Epithelial cell of esophagus (primary cell): ENCODE measurements around the gene HIPK2.

ENCODE experiments used
- DNase-seq: peaks from one replicate; pipeline ENCODE4 v3.0.0; 2010; ENCODE audit warnings: low read depth
- H3K4me3 ChIP-seq: 2 replicates; pipeline ENCODE4 v1.5.1; 2011; ENCODE audit warnings: mild to moderate bottlenecking, low read length, control low read depth
- TF ChIP-seq, protein P1 (sequence below): IDR thresholded peaks from 2 replicates; pipeline ENCODE4 v1.5.1; 2011; ENCODE audit warnings: low read depth, mild to moderate bottlenecking, low read length, control low read depth, inconsistent platforms; ENCODE audit not compliant: insufficient read depth; ENCODE audit errors: missing control alignments

HIPK2 gene

DNA sequence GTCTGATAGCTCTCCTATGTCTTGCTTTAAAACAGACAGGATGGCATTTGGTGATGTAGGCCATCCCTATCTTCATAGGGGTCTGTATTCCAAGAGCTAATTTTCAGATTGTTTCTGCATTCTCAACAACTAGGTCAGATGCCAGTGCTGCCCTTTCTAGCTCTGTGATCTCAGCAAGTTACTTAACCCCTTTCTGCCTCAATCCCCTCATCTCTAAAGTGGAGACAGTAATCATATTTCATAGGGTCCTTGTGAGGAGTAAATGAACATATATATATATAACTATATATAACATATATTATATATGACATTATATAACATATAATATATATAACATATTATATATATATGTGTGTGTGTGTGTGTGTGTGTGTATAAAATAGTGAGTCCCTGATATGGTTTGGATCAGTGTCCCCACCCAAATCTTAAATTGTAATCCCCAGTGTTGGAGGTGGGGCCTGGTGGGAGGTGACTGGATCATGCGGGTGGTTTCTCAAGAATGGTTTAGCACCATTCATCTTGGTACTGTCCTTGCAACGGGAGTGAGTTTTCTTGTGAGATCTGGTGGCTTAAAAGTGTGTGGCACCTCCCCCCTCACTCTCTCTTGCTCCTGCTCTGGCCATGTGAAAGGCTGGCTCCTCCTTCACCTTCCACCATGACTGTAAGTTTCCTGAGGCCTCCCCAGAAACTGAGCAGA lies 45.2 kb downstream of the HIPK2 start:
- no peak overlapping the region for H3K4me3 ChIP-seq
- no peak for DNase-seq
- TF ChIP-seq, protein P1, sequence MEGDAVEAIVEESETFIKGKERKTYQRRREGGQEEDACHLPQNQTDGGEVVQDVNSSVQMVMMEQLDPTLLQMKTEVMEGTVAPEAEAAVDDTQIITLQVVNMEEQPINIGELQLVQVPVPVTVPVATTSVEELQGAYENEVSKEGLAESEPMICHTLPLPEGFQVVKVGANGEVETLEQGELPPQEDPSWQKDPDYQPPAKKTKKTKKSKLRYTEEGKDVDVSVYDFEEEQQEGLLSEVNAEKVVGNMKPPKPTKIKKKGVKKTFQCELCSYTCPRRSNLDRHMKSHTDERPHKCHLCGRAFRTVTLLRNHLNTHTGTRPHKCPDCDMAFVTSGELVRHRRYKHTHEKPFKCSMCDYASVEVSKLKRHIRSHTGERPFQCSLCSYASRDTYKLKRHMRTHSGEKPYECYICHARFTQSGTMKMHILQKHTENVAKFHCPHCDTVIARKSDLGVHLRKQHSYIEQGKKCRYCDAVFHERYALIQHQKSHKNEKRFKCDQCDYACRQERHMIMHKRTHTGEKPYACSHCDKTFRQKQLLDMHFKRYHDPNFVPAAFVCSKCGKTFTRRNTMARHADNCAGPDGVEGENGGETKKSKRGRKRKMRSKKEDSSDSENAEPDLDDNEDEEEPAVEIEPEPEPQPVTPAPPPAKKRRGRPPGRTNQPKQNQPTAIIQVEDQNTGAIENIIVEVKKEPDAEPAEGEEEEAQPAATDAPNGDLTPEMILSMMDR = no peak

DNA sequence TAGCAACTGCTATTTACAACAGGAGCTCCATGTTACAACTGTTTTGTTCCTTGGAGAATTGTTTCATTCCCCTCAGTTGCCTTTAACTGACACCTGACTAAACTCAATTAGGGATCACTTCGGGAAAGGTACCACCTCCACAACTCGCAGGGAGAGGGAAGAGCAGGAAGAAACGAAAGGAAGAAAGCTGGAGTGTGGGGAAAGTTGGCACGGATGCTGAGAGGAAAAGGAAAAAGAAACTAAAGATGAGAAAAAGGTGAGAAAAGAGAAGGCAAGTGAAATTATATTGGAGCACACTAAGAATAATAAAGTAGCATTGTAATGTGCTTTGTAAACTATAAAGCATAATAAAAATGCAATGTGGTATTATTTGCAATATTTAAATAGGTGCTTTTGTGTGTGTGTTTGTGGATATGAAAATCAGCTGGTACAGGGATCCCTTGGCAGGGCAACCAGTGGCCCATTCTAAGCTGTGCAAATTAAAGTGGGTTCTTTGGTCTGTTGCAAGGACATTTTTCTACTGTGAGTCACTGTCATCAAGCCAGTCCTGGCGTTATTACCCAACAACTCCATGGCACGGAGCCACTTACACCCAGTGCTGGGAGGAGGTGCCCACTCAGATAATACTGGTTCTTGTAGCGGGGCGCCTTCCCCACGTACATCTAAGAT lies 45.9 kb downstream of the HIPK2 start:
- H3K4me3 ChIP-seq = peak overlapping the region; percentile 2
- DNase-seq = peak; percentile 95
- TF ChIP-seq, protein P1 = no peak

DNA sequence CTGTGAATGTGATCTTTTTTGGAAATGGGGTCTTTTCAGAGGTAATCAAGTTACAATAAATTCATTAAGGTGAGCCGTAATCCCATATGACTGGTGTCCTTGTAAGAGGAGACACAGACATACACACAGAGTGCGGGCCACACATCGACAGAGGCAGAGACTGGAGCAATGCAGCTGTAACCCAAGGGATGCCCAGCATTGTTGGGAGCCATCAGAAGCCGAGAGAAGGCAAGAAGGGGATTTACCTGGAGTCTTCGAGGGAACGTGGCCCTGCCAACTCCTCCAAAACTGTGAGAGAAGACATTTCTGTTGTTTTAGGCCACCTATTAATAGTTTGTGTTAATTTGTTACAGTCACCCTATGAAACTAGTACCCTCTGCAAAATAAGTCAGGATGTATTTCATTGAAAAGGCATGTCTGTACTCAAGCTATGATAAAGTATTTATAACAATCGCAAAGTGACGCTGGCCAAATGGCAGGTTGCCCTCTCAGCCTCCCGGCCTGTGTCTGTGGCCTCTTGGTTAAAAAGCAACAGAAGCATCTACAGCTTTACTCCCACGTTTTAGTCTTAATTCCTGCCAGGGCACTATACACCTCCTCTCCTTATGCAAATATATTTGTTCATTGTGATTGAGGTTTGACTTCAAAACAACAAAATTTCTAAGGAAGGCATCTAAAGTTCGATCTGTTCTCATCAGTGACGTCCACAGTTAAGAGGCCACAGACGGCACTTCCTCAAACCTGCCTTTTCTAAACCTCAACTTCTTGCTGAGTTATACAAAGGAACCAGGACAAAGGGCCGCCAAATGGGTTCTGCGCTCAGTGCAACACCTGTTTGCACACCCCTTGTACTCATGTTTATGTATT lies 46.8 kb downstream of the HIPK2 start:
- DNase-seq = no peak

DNA sequence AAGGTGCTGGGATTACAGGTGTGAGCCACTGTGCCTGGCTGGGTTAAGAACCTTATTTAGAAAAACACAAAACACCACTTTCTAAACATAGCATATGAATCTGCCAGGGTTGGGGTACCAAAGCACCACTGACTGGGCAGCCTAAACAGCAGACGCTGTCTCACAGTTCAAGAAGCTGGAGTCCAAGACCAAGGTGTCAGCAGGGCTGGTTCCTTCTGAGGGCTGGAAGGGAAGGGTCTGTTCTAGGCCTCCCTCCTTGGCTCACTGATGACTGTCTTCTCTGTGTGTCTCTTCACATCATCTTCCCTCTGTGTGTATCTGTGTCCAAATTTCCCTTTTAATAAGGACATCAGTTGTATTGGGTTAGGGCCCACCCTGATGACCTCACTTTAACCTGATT lies 49.6 kb downstream of the HIPK2 start:
- TF ChIP-seq, protein P1 = no peak
- no peak overlapping the region for H3K4me3 ChIP-seq
- DNase-seq = no peak

More for the DNA sequence above, 46.8 kb downstream of the HIPK2 start:
- TF ChIP-seq, protein P1 = no peak
- no peak overlapping the region for H3K4me3 ChIP-seq

DNA sequence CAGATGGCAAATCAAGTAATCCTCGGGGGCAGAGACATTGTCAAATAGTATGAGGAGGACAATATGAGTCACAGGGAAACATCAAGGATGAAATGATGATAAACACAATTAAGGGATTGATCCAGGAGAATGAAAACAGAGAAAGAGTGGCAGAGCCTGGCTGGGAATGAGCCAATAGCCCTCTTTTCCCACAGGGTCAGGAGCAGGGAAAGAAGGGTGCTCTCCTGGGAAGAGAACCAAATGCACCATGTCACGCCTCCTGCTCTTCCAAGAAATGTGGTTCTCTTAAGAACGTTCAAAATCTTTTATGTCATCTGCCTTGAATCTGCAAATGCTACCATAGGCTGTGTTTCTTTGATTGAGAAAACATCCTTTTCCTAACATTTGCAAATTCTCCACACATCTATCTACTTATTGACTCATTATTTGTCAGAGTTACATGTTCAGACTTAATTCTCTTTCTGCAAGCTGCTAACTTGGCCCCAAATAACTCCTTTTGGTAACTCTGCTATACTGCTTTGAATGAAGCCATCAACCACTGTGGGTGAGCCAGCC lies 50.6 kb downstream of the HIPK2 start:
- TF ChIP-seq, protein P1 = no peak
- H3K4me3 ChIP-seq = no peak overlapping the region
- DNase-seq = peak; percentile 89

DNA sequence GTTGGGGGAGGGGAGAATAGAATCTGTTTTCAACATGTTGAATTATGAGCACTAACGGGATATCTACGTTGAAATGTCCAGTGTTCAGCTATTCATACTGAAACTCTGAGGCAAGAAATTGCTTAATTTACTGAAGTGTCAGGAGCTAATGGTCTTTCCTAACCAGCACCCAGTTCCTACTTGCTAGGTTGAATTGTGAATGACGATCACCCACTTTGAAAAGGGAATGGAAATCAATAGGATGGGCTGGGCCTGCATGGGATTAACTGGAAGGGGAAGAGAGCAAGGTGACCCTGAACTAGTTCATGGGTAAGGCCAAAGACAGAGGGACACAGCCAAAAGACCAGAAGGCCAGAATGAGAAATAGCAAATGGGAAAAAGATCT lies 51.3 kb downstream of the HIPK2 start:
- DNase-seq = peak; percentile 32
- no peak overlapping the region for H3K4me3 ChIP-seq
- TF ChIP-seq, protein P1 = no peak
